WTC11 (cell line): ENCODE data around the gene CMTM2.

Experiments
- ATF2 ChIP-seq: sonication (generic); formaldehyde crosslinking; IDR thresholded peaks from 2 replicates; pipeline ENCODE4 v1.8.1; 2022; ENCODE audit warnings: low read depth, missing genetic modification reagents, borderline replicate concordance
- ELF4 ChIP-seq: sonication (generic); formaldehyde crosslinking; IDR thresholded peaks from 2 replicates; pipeline ENCODE4 v1.8.1; 2022; ENCODE audit warnings: low read depth, mild to moderate bottlenecking, moderate library complexity, missing genetic modification reagents
- ETV6 ChIP-seq: sonication (generic); formaldehyde crosslinking; IDR thresholded peaks from 2 replicates; pipeline ENCODE4 v1.8.1; 2022; ENCODE audit warnings: mild to moderate bottlenecking, missing genetic modification reagents
- KAT7 ChIP-seq: sonication (generic); formaldehyde crosslinking; IDR thresholded peaks from 2 replicates; pipeline ENCODE4 v1.8.1; 2023; ENCODE audit warnings: missing genetic modification reagents, mild to moderate bottlenecking, borderline replicate concordance
- NFYB ChIP-seq: sonication (generic); formaldehyde crosslinking; conservative IDR thresholded peaks from 2 replicates; pipeline ENCODE4 v1.8.0; 2022; ENCODE audit warnings: low read depth, missing genetic modification reagents
- NR3C1 ChIP-seq: sonication (generic); formaldehyde crosslinking; conservative IDR thresholded peaks from 2 replicates; pipeline ENCODE4 v1.8.1; 2023; ENCODE audit warnings: low read depth, mild to moderate bottlenecking, missing genetic modification reagents
- ZNF121 ChIP-seq: sonication (generic); formaldehyde crosslinking; IDR thresholded peaks from 2 replicates; pipeline ENCODE4 v1.8.0; 2023; ENCODE audit warnings: missing genetic modification reagents
- TF ChIP-seq, protein P1 (sequence below): fragments of 200-600 bp; IDR thresholded peaks from 2 replicates; pipeline ENCODE4 v1.8.0; 2022; ENCODE audit warnings: antibody characterized with exemption
- TF ChIP-seq, protein P2 (sequence below): sonication (generic); formaldehyde crosslinking; IDR thresholded peaks from 2 replicates; pipeline ENCODE4 v1.8.1; 2023; ENCODE audit warnings: mild to moderate bottlenecking, missing genetic modification reagents, moderate library complexity
- TF ChIP-seq, protein P3 (sequence below): sonication (generic); formaldehyde crosslinking; IDR thresholded peaks from 2 replicates; pipeline ENCODE4 v1.8.1; 2023; ENCODE audit warnings: mild to moderate bottlenecking, missing genetic modification reagents, moderate library complexity

DNA sequence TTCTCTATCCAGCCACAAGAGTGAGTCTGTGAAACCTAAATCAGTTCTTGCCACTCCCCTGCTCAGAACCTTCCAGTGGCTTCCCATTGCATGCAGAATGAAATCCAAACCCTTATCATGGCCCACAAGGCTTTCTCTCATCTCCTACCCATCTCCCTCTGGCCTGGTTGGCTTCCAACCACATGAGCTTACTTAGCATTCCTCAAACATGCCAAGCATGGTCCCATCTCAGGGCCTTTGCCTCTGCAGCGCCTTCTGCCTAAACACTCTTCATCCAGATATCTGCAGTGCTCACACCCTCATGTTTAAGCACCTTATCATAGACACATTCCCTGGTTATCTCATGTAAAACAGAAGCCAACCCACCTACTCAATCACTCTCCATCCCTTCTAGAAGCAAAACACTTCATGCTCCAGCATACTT, 44.9 kb upstream of the CMTM2 start:
- TF ChIP-seq, protein P1, sequence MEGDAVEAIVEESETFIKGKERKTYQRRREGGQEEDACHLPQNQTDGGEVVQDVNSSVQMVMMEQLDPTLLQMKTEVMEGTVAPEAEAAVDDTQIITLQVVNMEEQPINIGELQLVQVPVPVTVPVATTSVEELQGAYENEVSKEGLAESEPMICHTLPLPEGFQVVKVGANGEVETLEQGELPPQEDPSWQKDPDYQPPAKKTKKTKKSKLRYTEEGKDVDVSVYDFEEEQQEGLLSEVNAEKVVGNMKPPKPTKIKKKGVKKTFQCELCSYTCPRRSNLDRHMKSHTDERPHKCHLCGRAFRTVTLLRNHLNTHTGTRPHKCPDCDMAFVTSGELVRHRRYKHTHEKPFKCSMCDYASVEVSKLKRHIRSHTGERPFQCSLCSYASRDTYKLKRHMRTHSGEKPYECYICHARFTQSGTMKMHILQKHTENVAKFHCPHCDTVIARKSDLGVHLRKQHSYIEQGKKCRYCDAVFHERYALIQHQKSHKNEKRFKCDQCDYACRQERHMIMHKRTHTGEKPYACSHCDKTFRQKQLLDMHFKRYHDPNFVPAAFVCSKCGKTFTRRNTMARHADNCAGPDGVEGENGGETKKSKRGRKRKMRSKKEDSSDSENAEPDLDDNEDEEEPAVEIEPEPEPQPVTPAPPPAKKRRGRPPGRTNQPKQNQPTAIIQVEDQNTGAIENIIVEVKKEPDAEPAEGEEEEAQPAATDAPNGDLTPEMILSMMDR = no peak
- TF ChIP-seq, protein P2, sequence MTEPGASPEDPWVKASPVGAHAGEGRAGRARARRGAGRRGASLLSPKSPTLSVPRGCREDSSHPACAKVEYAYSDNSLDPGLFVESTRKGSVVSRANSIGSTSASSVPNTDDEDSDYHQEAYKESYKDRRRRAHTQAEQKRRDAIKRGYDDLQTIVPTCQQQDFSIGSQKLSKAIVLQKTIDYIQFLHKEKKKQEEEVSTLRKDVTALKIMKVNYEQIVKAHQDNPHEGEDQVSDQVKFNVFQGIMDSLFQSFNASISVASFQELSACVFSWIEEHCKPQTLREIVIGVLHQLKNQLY (CRISPR knock-in tag) = no peak
- TF ChIP-seq, protein P3, sequence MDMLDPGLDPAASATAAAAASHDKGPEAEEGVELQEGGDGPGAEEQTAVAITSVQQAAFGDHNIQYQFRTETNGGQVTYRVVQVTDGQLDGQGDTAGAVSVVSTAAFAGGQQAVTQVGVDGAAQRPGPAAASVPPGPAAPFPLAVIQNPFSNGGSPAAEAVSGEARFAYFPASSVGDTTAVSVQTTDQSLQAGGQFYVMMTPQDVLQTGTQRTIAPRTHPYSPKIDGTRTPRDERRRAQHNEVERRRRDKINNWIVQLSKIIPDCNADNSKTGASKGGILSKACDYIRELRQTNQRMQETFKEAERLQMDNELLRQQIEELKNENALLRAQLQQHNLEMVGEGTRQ (CRISPR knock-in tag) = no peak
- TF ChIP-seq ZNF121 (CRISPR knock-in tag) = no peak
- TF ChIP-seq KAT7 (CRISPR knock-in tag) = no peak
- TF ChIP-seq ATF2 (CRISPR knock-in tag) = no peak
- no peak for TF ChIP-seq ELF4 (CRISPR knock-in tag)
- TF ChIP-seq ETV6 (CRISPR knock-in tag) = no peak
- TF ChIP-seq NR3C1 (CRISPR knock-in tag) = no peak
- no peak for TF ChIP-seq NFYB (CRISPR knock-in tag)
